Measurements from ENCODE around the gene GJA9. TPM values are rescaled to one million over a fixed set of nuclear protein-coding genes. Genes with fewer than 3 reads are reported as not detected.

The GJA9 gene
- total RNA-seq, 1 experiment from 2014 or later, result not detected

GRCh38 chr1:38872401-38873026, 8.9 kb downstream of the GJA9 start:
- no peak for TF ChIP-seq EZH2phosphoT487 (IDR thresholded peaks at IDR 0.05; ENCODE audit: borderline replicate concordance, low read length)
- TF ChIP-seq EZH2 (IDR thresholded peaks at IDR 0.05; ENCODE audit: low read length, unreplicated experiment), result no peak
- TF ChIP-seq CTCF (conservative IDR thresholded peaks at IDR 0.05; ENCODE audit: low read depth, low read length), result no peak
- no peaks in the 10 kb centered on the region for H3K36me3 ChIP-seq (ENCODE audit: low read depth, low read length)
- intact Hi-C loops (cut with micrococcal nuclease), result loop anchor here (1.0 to 5.0 kb wide), 3 partner anchors 118 to 220 kb away; partner anchors contain the start of genes AKIRIN1 and NDUFS5
- no peaks in the 10 kb centered on the region for H3K9me2 ChIP-seq (replicated peaks; ENCODE audit: low read length)
- H3K27me3 ChIP-seq (ENCODE audit: low read length), result no peaks in the 10 kb centered on the region
- ChIA-PET CTCF (interaction anchor here (0.5 to 0.6 kb wide), 2 partner anchors 19 to 154 kb away, joined by 3 to 5 read pairs; partner anchors contain the start of gene NDUFS5), POLR2A (ENCODE audit: unreplicated experiment) (no interaction called here)
- H3K9me3 ChIP-seq (ENCODE audit: low read length), result no peaks in the 10 kb centered on the region
- H3K9ac ChIP-seq (ENCODE audit: low read length), result peak overlapping the region; percentile 86
- peaks cover 20% of the 10 kb centered on the region for H3K79me2 ChIP-seq (ENCODE audit: low read length)
- no TSS peak for BruUV-seq (replicated peaks)
- ATAC-seq (peak; percentile 33), DNase-seq (peak; percentile 26)
- H3K4me1 ChIP-seq (ENCODE audit: insufficient read depth, low read length), result peaks cover 14% of the 10 kb centered on the region; the same call in 1 of the 2 replicates
- peak overlapping the region; percentile 86 for H3K4me2 ChIP-seq (ENCODE audit: low read length)
- no peak overlapping the region for H3K27ac ChIP-seq (ENCODE audit: low read length)
- peak overlapping the region; percentile 93 for H3K4me3 ChIP-seq (ENCODE audit: low read length)
- no peaks in the 10 kb centered on the region for H3F3A ChIP-seq (ENCODE audit: low read length, unreplicated experiment)
- no peaks in the 10 kb centered on the region for H4K20me1 ChIP-seq (ENCODE audit: low read length)
- H2AFZ ChIP-seq (ENCODE audit: low read length), result peak overlapping the region; percentile 89

- no peaks in the 10 kb centered on the region for H3K27me3 ChIP-seq (ENCODE audit: low read length)
- intact Hi-C loops (cut with micrococcal nuclease), result loop anchor here (5.0 kb wide), 1 partner anchor 221 kb away; no protein-coding TSS in a partner anchor
- H3K4me1 ChIP-seq (ENCODE audit: insufficient read depth, low read length), result peaks cover 14% of the 10 kb centered on the region; the same call in 1 of the 2 replicates
- ATAC-seq, result no peak
- no peaks in the 10 kb centered on the region for H3K9me3 ChIP-seq (ENCODE audit: low read length)
- no peak for TF ChIP-seq EZH2phosphoT487 (IDR thresholded peaks at IDR 0.05; ENCODE audit: borderline replicate concordance, low read length)
- no peak for TF ChIP-seq EZH2 (IDR thresholded peaks at IDR 0.05; ENCODE audit: low read length, unreplicated experiment)
- no peak for TF ChIP-seq CTCF (conservative IDR thresholded peaks at IDR 0.05; ENCODE audit: low read depth, low read length)
- H4K20me1 ChIP-seq (ENCODE audit: low read length), result no peaks in the 10 kb centered on the region
- no peaks in the 10 kb centered on the region for H3K36me3 ChIP-seq (ENCODE audit: low read depth, low read length)
- H3F3A ChIP-seq (ENCODE audit: low read length, unreplicated experiment), result no peaks in the 10 kb centered on the region
- H3K4me2 ChIP-seq (ENCODE audit: low read length), result no peak overlapping the region
- no peaks in the 10 kb centered on the region for H3K9me2 ChIP-seq (replicated peaks; ENCODE audit: low read length)
- H3K27ac ChIP-seq (ENCODE audit: low read length), result no peak overlapping the region
- no peak for DNase-seq
- H3K9ac ChIP-seq (ENCODE audit: low read length), result no peak overlapping the region
- ChIA-PET CTCF (no interaction called here), POLR2A (ENCODE audit: unreplicated experiment) (no interaction called here)
- H3K4me3 ChIP-seq (ENCODE audit: low read length), result no peak overlapping the region
- H3K79me2 ChIP-seq (ENCODE audit: low read length), result peaks cover 21% of the 10 kb centered on the region
- H2AFZ ChIP-seq (ENCODE audit: low read length), result no peak overlapping the region
- no TSS peak for BruUV-seq (replicated peaks)
These were observed 10.4 kb downstream of the GJA9 start for GRCh38 chr1:38870996-38871395.

GRCh38 chr1:38867208-38867607, 14.2 kb downstream of the GJA9 start:
- Histone ChIP-seq H3K36me3 (ENCODE audit: low read depth, low read length) (peaks cover 13% of the 10 kb centered on the region), H4K20me1 (ENCODE audit: low read length) (no peaks in the 10 kb centered on the region), H3K27me3 (ENCODE audit: low read length) (no peaks in the 10 kb centered on the region), H3K9me2 (replicated peaks; ENCODE audit: low read length) (no peaks in the 10 kb centered on the region), H3K79me2 (ENCODE audit: low read length) (peaks cover 13% of the 10 kb centered on the region), H3F3A (ENCODE audit: low read length, unreplicated experiment) (no peaks in the 10 kb centered on the region), H3K4me3 (ENCODE audit: low read length) (no peak overlapping the region), H3K4me1 (ENCODE audit: insufficient read depth, low read length) (peaks cover 7% of the 10 kb centered on the region; the same call in 1 of the 2 replicates), H3K9ac (ENCODE audit: low read length) (no peak overlapping the region), H2AFZ (ENCODE audit: low read length) (no peak overlapping the region), H3K4me2 (ENCODE audit: low read length) (no peak overlapping the region), H3K9me3 (ENCODE audit: low read length) (no peaks in the 10 kb centered on the region), H3K27ac (ENCODE audit: low read length) (no peak overlapping the region)
- ATAC-seq (no peak), DNase-seq (no peak)
- TF ChIP-seq EZH2 (IDR thresholded peaks at IDR 0.05; ENCODE audit: low read length, unreplicated experiment), result no peak
- TF ChIP-seq CTCF (conservative IDR thresholded peaks at IDR 0.05; ENCODE audit: low read depth, low read length), result no peak
- no peak for TF ChIP-seq EZH2phosphoT487 (IDR thresholded peaks at IDR 0.05; ENCODE audit: borderline replicate concordance, low read length)
- CTCF ChIA-PET, result no interaction called here
- no TSS peak for BruUV-seq (replicated peaks)
- intact Hi-C loops (cut with micrococcal nuclease), result no loop called here
- POLR2A ChIA-PET (ENCODE audit: unreplicated experiment), result no interaction called here
